Activated CD4-positive, CD25-positive, alpha-beta regulatory T cell treated with anti-CD3 and anti-CD28 coated beads, Interleukin-2, amount 50 U/mL, for 16 hours (primary cell): Measurements from ENCODE around the gene SASH1.
A peak's percentile ranks its signal among the peaks of the same experiment; 100 is the strongest.

Experiments
- DNase-seq: peaks from one replicate; pipeline ENCODE4 v3.0.0-alpha.2; 2020; ENCODE audit warnings: low read depth, low spot score

SASH1 gene

GRCh38 chr6:148547110-148547509 lies 204.5 kb downstream of the SASH1 start:
- no peak for DNase-seq

- DNase-seq = no peak
Observed at GRCh38 chr6:148548065-148548748, 205.6 kb downstream of the SASH1 start.

GRCh38 chr6:148548749-148549140 lies 206.1 kb downstream of the SASH1 start:
- DNase-seq = no peak

GRCh38 chr6:148550569-148550968 lies 207.9 kb downstream of the SASH1 start:
- no peak for DNase-seq

- no peak for DNase-seq
Observed at GRCh38 chr6:148551226-148551625, 208.6 kb downstream of the SASH1 start.

GRCh38 chr6:148556410-148556809 lies 213.8 kb downstream of the SASH1 start:
- DNase-seq = no peak

- no peak for DNase-seq
Observed at GRCh38 chr6:148557796-148558321, 215.2 kb downstream of the SASH1 start.

GRCh38 chr6:148559848-148560433 lies 217.3 kb downstream of the SASH1 start:
- peak; percentile 40 for DNase-seq

GRCh38 chr6:148561629-148562028 lies 219.0 kb downstream of the SASH1 start:
- no peak for DNase-seq

- no peak for DNase-seq
Observed at GRCh38 chr6:148563066-148563465, 220.4 kb downstream of the SASH1 start.

GRCh38 chr6:148564494-148565035 lies 221.9 kb downstream of the SASH1 start:
- no peak for DNase-seq

GRCh38 chr6:148565321-148565926 lies 222.8 kb downstream of the SASH1 start:
- DNase-seq = no peak

- no peak for DNase-seq
Observed at GRCh38 chr6:148565930-148566663, 223.5 kb downstream of the SASH1 start.

GRCh38 chr6:148566664-148567350 lies 224.2 kb downstream of the SASH1 start:
- no peak for DNase-seq

GRCh38 chr6:148570456-148570855 lies 227.8 kb downstream of the SASH1 start:
- no peak for DNase-seq

GRCh38 chr6:148572676-148573335 lies 230.2 kb downstream of the SASH1 start:
- DNase-seq = no peak

GRCh38 chr6:148573922-148574321 lies 231.3 kb downstream of the SASH1 start:
- no peak for DNase-seq

- no peak for DNase-seq
Observed at GRCh38 chr6:148577687-148578488, 235.2 kb downstream of the SASH1 start.

- DNase-seq = no peak
Observed at GRCh38 chr6:148578489-148578814, 235.8 kb downstream of the SASH1 start.
